GM12878 (cell line): ENCODE measurements around the gene RAD51AP1. TPM values are rescaled to one million over a fixed set of nuclear protein-coding genes. Genes with fewer than 3 reads are reported as not detected.
A peak's percentile ranks its signal among the peaks of the same experiment; 100 is the strongest.

Experiments
- ATAC-seq: fragments of 200-7000 bp; cut with Tn5 transposase; 3 replicates; pipeline ENCODE4 v1.9.1; 2020; ENCODE audit warnings: mild to moderate bottlenecking, moderate library complexity
- Bru-seq: library from RNA; stranded (reverse); fragments of 400-500 nt; gene quantifications from one replicate; lab custom pipeline; 2021; lab: Mats Ljungman, UMichigan
- BruChase-seq, 2 experiments: library from RNA; stranded (reverse); fragments of 400-500 nt; gene quantifications; one replicate each; lab custom pipeline; 2021; lab: Mats Ljungman, UMichigan
- BruUV-seq: library from RNA; stranded (reverse); fragments of 400-500 nt; replicated peaks from 2 replicates; lab custom pipeline; 2021; lab: Mats Ljungman, UMichigan
- CTCF ChIA-PET: fragments of 300-600 bp; sonication (Branson Sonifier 250); formaldehyde crosslinking; extraction: SDS; loops from one replicate; lab custom pipeline; 2021; ENCODE audit warnings: inconsistent platforms; lab: Yijun Ruan, JAX
- POLR2A ChIA-PET: fragments of 350-600 bp; formaldehyde crosslinking; extraction: SDS; loops from one replicate; lab custom pipeline; 2021; ENCODE audit warnings: inconsistent platforms; lab: Charles Lee
- RAD21 ChIA-PET: fragments of 300-600 bp; sonication (Branson Sonifier 250); formaldehyde crosslinking; loops from one replicate; lab custom pipeline; 2023; ENCODE audit warnings: antibody characterized with exemption; ENCODE audit not compliant: unreplicated experiment; lab: Charles Lee
- SMC1A ChIA-PET: fragments of 300-600 bp; sonication (Branson Sonifier 250); formaldehyde crosslinking; loops from one replicate; lab custom pipeline; 2023; ENCODE audit not compliant: unreplicated experiment, uncharacterized antibody; lab: Charles Lee
- DNase-seq: peaks from one replicate; pipeline ENCODE4 v3.0.0-alpha.2; 2011; ENCODE audit warnings: low read depth, low spot score
- FAIRE-seq: peaks from 3 replicates; lab custom pipeline; 2011; peaks lifted over from hg19 to GRCh38; lab: Jason Lieb, UNC
- H2AFZ ChIP-seq: 2 replicates; pipeline ENCODE4 v1.6.0; 2011; ENCODE audit warnings: low read depth, low read length, control low read depth; ENCODE audit not compliant: control insufficient read depth
- H3K27ac ChIP-seq: 2 replicates; pipeline ENCODE4 v1.5.1; 2011; ENCODE audit warnings: control low read depth; ENCODE audit not compliant: control insufficient read depth, insufficient read depth
- H3K27me3 ChIP-seq, 2 experiments: replicated peaks in 1 of 2; 2 replicates each; pipeline versions ENCODE4 v1.6.0 to v1.6.1; 2011; ENCODE audit warnings: low read length in 1 of 2; ENCODE audit not compliant: control insufficient read depth in 2 of 2, insufficient read depth in 2 of 2
- H3K36me3 ChIP-seq, 2 experiments: 2 replicates each; pipeline ENCODE4 v1.5.1; 2011; ENCODE audit warnings: low read length in 1 of 2; ENCODE audit not compliant: control insufficient read depth in 2 of 2, insufficient read depth in 2 of 2
- H3K4me1 ChIP-seq: 2 replicates; pipeline ENCODE4 v1.6.1; 2011; ENCODE audit warnings: mild to moderate bottlenecking, low read length, moderate library complexity, mixed read lengths; ENCODE audit not compliant: control insufficient read depth, insufficient read depth
- H3K4me2 ChIP-seq: 2 replicates; pipeline ENCODE4 v1.6.0; 2011; ENCODE audit warnings: control low read depth; ENCODE audit not compliant: control insufficient read depth, insufficient read depth
- H3K4me3 ChIP-seq: fragments of 200-600 bp; sonication (generic); 2 replicates; pipeline ENCODE4 v1.5.1; 2016
- H3K79me2 ChIP-seq: 2 replicates; pipeline ENCODE4 v1.6.0; 2011; ENCODE audit warnings: low read length; ENCODE audit not compliant: control insufficient read depth, insufficient read depth
- H3K9ac ChIP-seq: 2 replicates; pipeline ENCODE4 v1.8.0; 2011; ENCODE audit warnings: low read length, control low read depth, mixed read lengths; ENCODE audit not compliant: control insufficient read depth, insufficient read depth
- H3K9me3 ChIP-seq: replicated peaks from 3 replicates; pipeline ENCODE4 v1.5.1; 2011; ENCODE audit warnings: mild to moderate bottlenecking, low read length; ENCODE audit not compliant: control insufficient read depth, insufficient read depth
- H4K20me1 ChIP-seq: 2 replicates; pipeline ENCODE4 v1.6.0; 2011; ENCODE audit not compliant: control insufficient read depth, insufficient read depth
- BHLHE40 ChIP-seq, 2 experiments: fragments of 450-650 bp in 1 of 2; IDR thresholded peaks; 2 replicates each; pipeline ENCODE4 v1.6.1; 2011 to 2017; ENCODE audit warnings: low read depth in 2 of 2, borderline replicate concordance in 1 of 2, improper control_type of control experiment in 1 of 2, low read length in 1 of 2, mild to moderate bottlenecking in 1 of 2
- HDGF ChIP-seq: fragments of 450-650 bp; IDR thresholded peaks from 2 replicates; pipeline ENCODE4 v1.6.1; 2016; ENCODE audit warnings: antibody characterized with exemption
- IRF4 ChIP-seq: IDR thresholded peaks from 2 replicates; pipeline ENCODE4 v1.6.1; 2011; ENCODE audit warnings: low read depth, low read length
- KDM1A ChIP-seq: fragments of 200-600 bp; sonication (generic); IDR thresholded peaks from 2 replicates; pipeline ENCODE4 v1.6.1; 2016; ENCODE audit warnings: borderline replicate concordance
- MEF2A ChIP-seq: IDR thresholded peaks from 2 replicates; pipeline ENCODE4 v1.6.1; 2011; ENCODE audit warnings: low read depth, mild to moderate bottlenecking, low read length, moderate library complexity; ENCODE audit not compliant: insufficient read depth
- MEF2B ChIP-seq: fragments of 450-650 bp; IDR thresholded peaks from 2 replicates; pipeline ENCODE4 v1.6.1; 2018; ENCODE audit warnings: mild to moderate bottlenecking, moderate library complexity; ENCODE audit not compliant: partially characterized antibody, poor library complexity, severe bottlenecking
- MLLT1 ChIP-seq: fragments of 450-650 bp; IDR thresholded peaks from 2 replicates; pipeline ENCODE4 v1.6.1; 2016; ENCODE audit warnings: mild to moderate bottlenecking
- RAD21 ChIP-seq: IDR thresholded peaks from 2 replicates; pipeline ENCODE4 v1.6.1; 2011; ENCODE audit warnings: mild to moderate bottlenecking, low read depth, low read length, moderate library complexity; ENCODE audit not compliant: insufficient read depth
- RB1 ChIP-seq: fragments of 450-650 bp; formaldehyde crosslinking; IDR thresholded peaks from 2 replicates; pipeline ENCODE4 v1.6.1; 2017; ENCODE audit warnings: mild to moderate bottlenecking, borderline replicate concordance
- SIN3A ChIP-seq: IDR thresholded peaks from 2 replicates; pipeline ENCODE4 v1.6.1; 2012; ENCODE audit warnings: low read depth, low read length, improper control_type of control experiment
- SMAD1 ChIP-seq: fragments of 450-650 bp; IDR thresholded peaks from 2 replicates; pipeline ENCODE4 v1.6.1; 2018; ENCODE audit warnings: mild to moderate bottlenecking, low read depth; ENCODE audit not compliant: partially characterized antibody
- SPI1 ChIP-seq: IDR thresholded peaks from 2 replicates; pipeline ENCODE4 v1.6.1; 2011; ENCODE audit warnings: low read depth, mild to moderate bottlenecking, low read length, moderate library complexity, borderline replicate concordance; ENCODE audit not compliant: insufficient read depth
- WRNIP1 ChIP-seq: IDR thresholded peaks from 2 replicates; pipeline ENCODE4 v1.6.1; 2011; ENCODE audit warnings: low read depth, low read length, improper control_type of control experiment, borderline replicate concordance
- ZZZ3 ChIP-seq: IDR thresholded peaks from 2 replicates; pipeline ENCODE4 v1.6.1; 2011; ENCODE audit warnings: low read depth; ENCODE audit not compliant: control insufficient read depth, insufficient read length
- whole genome bisulfite sequencing: methylation state at CpG from one replicate; pipeline ENCODE4 v1.1.6; 2016; ENCODE audit warnings: low lambda C conversion rate; ENCODE audit not compliant: insufficient replicate concordance, insufficient coverage; ENCODE audit errors: missing lambda C conversion rate; 5-methylcytosine and 5-hydroxymethylcytosine counted together
- in situ Hi-C: fragments of 300-500 bp; cut with MboI; formaldehyde crosslinking; loops from 9 replicates; pipeline ENCODE4 v1.14.3; 2018; ENCODE audit warnings: mixed read lengths
- intact Hi-C: fragments of 100-400 bp; cut with micrococcal nuclease; formaldehyde crosslinking; loops from one replicate; pipeline ENCODE4 v1.14.2; 2022; ENCODE audit not compliant: unreplicated experiment
- long read RNA-seq, 2 experiments: library from polyadenylated mRNA; unstranded; transcript quantifications; one replicate each; pipeline ENCODE4 v2.0.0, GENCODE V29; 2019 to 2020
- polyA minus RNA-seq, 3 experiments: library from RNA; depleted of rRNA, polyadenylated mRNA; stranded (reverse); fragments of >200 nt; gene quantifications; 2 replicates each; pipeline ENCODE4 v1.2.3, GENCODE V29; 2011
- polyA plus RNA-seq, 11 experiments: library from polyadenylated mRNA; depleted of rRNA in 4 of 11; unstranded in 6 of 11; stranded (reverse) in 5 of 11; fragments of >200 nt; fragmentation: Nextera tagmentation in 4 of 11; fragmentation: Illumina TruSeq in 1 of 11; extraction: Ambion mirVana in 4 of 11; extraction: Trizol in 1 of 11; gene quantifications; 1 replicate in 1 of 11; 2 replicates in 10 of 11; pipeline versions ENCODE4 v1.2.1 to v1.2.3, GENCODE V29; 2011 to 2016; ENCODE audit warnings: inconsistent platforms in 2 of 11, missing spikeins in 2 of 11, low read depth in 1 of 11
- total RNA-seq, 4 experiments: library from RNA; depleted of rRNA in 3 of 4; stranded (reverse); fragments of >200 nt in 3 of 4; fragmentation: Illumina TruSeq in 1 of 4; extraction: Trizol in 1 of 4; gene quantifications; 2 replicates each; pipeline versions ENCODE4 v1.2.1 to v1.2.3, GENCODE V29; 2013 to 2021

Gene RAD51AP1, protein sequence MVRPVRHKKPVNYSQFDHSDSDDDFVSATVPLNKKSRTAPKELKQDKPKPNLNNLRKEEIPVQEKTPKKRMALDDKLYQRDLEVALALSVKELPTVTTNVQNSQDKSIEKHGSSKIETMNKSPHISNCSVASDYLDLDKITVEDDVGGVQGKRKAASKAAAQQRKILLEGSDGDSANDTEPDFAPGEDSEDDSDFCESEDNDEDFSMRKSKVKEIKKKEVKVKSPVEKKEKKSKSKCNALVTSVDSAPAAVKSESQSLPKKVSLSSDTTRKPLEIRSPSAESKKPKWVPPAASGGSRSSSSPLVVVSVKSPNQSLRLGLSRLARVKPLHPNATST
- 72.7 and 82.0 TPM in 2 replicates for total RNA-seq (2013; cell fraction: nucleolus; rRNA removed)
- total RNA-seq (2014; rRNA removed), result 22.3 and 32.6 TPM in 2 replicates
- 44.9 and 48.7 TPM in 2 replicates for total RNA-seq (2014; rRNA removed; fragmentation: Illumina TruSeq; extraction: Trizol)
- 29.7 and 31.9 TPM in 2 replicates for total RNA-seq (2021)
- 14.9 TPM for polyA plus RNA-seq (2011; ENCODE audit: low read depth)
- 47.5 and 87.5 TPM in 2 replicates for polyA plus RNA-seq (2011; rRNA removed)
- polyA plus RNA-seq (2011; cell fraction: cytosol; rRNA removed), result 10.4 and 12.7 TPM in 2 replicates
- 33.5 and 36.6 TPM in 2 replicates for polyA plus RNA-seq (2011; cell fraction: nucleus; rRNA removed)
- 17.7 and 20.3 TPM in 2 replicates for polyA plus RNA-seq (2012)
- 56.7 and 69.4 TPM in 2 replicates for polyA plus RNA-seq (2014; fragmentation: Illumina TruSeq; extraction: Trizol)
- polyA plus RNA-seq (2014; fragmentation: Nextera tagmentation; extraction: Ambion mirVana), result 10 to 100 TPM; 71.4 to 86.0 TPM
- 24.8 and 29.6 TPM in 2 replicates for polyA plus RNA-seq (2014; rRNA removed)
- polyA plus RNA-seq (2016; fragmentation: Nextera tagmentation; extraction: Ambion mirVana), result 10 to 100 TPM; 53.0 to 60.0 TPM
- 7.5 and 9.4 TPM in 2 replicates for polyA minus RNA-seq (2011; rRNA and poly(A)+ RNA removed)
- polyA minus RNA-seq (2011; cell fraction: cytosol; rRNA and poly(A)+ RNA removed), result 6.0 and 6.2 TPM in 2 replicates
- polyA minus RNA-seq (2011; cell fraction: nucleus; rRNA and poly(A)+ RNA removed), result 15.2 and 17.3 TPM in 2 replicates
- Bru-seq, nascent RNA, result percentile 81 among the genes with signal in this experiment
- percentile 79 among the genes with signal in this experiment for BruChase-seq, experiment 1, labeled RNA remaining after a 6-hour chase
- percentile 86 among the genes with signal in this experiment for BruChase-seq, experiment 2, labeled RNA remaining after a 2-hour chase
- long read RNA-seq, experiment 1, transcript RAD51AP1-202 (9 exons, 2,113 nt), result major isoform, 19 of 46 reads
- long read RNA-seq, experiment 1, transcript RAD51AP1-201 (10 exons, 2,163 nt), result minor isoform, 6 of 46 reads
- long read RNA-seq, experiment 1, partial matches to known transcripts, result 6 of 46 reads
- long read RNA-seq, experiment 1, other reads (novel, unspliced or antisense), result 13 of 46 reads
- long read RNA-seq, experiment 2, transcript RAD51AP1-202 (9 exons, 2,113 nt), result major isoform, 30 of 93 reads
- long read RNA-seq, experiment 2, partial matches to known transcripts, result 33 of 93 reads
- long read RNA-seq, experiment 2, other reads (novel, unspliced or antisense), result 25 of 93 reads

DNA sequence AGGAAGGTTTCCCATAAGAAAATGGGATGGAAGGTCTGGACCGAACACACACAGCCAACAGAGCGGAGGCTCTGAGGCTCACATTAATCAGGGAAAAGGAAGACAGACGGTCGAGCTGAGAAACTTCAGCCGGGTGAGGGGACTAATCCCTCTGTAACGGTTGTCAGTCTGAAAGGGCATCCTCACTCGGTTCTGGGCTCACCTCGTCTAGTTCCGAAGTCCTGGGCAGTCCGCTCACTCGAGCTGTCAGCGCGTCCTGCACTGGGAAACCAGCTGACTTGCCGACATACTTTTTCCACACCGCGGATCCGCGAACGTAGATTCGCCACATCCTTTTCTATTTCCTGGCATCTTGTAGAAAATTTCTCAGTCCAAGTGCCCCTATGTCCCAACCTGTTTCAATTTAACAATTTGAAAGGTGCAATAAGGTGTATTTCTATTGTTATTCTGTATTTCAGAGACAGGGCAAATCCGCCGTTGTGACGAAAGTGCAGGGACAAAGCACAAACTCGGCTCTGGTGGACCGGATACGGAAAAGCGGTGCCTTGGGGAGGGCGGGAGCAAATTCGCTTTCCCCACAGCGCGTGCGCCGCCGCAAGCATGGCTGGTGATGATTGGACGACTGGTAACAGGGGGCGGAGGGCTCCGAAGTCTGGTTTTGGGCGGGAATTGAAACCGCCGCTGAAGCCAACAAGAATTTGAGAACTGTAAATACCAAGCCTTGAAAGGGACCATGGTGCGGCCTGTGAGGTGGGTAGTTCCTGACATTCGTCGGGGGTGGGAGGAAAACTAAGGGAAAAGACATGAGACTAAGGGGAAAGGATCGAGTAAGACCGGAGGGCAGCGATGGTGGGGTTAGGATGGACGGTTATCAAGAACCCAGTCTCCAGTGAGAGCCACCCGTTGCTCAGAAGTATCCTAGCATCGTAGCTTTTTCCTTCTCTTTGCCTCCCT lies at the start of gene RAD51AP1:
TSS of gene RAD51AP1 (plus strand) at position 684 of the 954 bp plus-strand sequence. CDS start at position 734, 50 bp downstream.
- ChIA-PET CTCF (interaction anchor here (0.6 to 1.0 kb wide), 3 partner anchors 118 to 374 kb away, joined by 3 to 4 read pairs (median 3); no protein-coding TSS in a partner anchor), SMC1A (interaction anchor here (1.0 to 1.3 kb wide), 4 partner anchors 11 to 220 kb away, joined by 3 to 5 read pairs (median 4); no protein-coding TSS in a partner anchor), POLR2A (interaction anchor here (0.5 kb wide), 1 partner anchor 428 kb away, joined by 3 read pairs; no protein-coding TSS in a partner anchor), RAD21 (no interaction called here)
- Histone ChIP-seq H4K20me1 (no peaks in the 10 kb centered on the region), H3K4me3 (peak within 1 kb of the TSS; percentile 90), H3K4me2 (peak within 1 kb of the TSS; percentile 95), H3K27me3 (no peaks in the 10 kb centered on the region), H3K9ac (peak within 1 kb of the TSS; percentile 91), H2AFZ (peak within 1 kb of the TSS; percentile 94), H3K4me1 (peaks cover 15% of the 10 kb centered on the region), H3K79me2 (peaks cover 47% of the 10 kb centered on the region), H3K9me3 (no peaks in the 10 kb centered on the region), H3K27ac (peak within 1 kb of the TSS; percentile 99), H3K36me3 (peaks cover 0 to 7% of the 10 kb centered on the region in 2 experiments; a peak in 1 of 4 replicates)
- in situ Hi-C loops (no loop called here), intact Hi-C loops (loop anchor here (5.0 kb wide), 1 partner anchor 216 kb away; the partner anchor contains the start of gene TIGAR)
- peak; percentile 84 for FAIRE-seq
- BruUV-seq, result no TSS peak
- 1% methylated on average over 49 of the region's 49 CpGs for WGBS
- peak; percentile 92 for DNase-seq
- peak; percentile 97 for ATAC-seq
- TF ChIP-seq MLLT1, result peak; percentile 94
- 0 out of 2 replicates have a peak, but pooled peaks have one; percentile 65 for TF ChIP-seq RB1
- TF ChIP-seq MEF2A, result no peak
- peak; percentile 99 for TF ChIP-seq SIN3A
- peak; percentile 42; a peak in 1 of 4 replicates for TF ChIP-seq BHLHE40 (IDR thresholded peaks at IDR 0.05; ENCODE audit: borderline replicate concordance in 1 of 2, low read depth in 2 of 2, low read length in 1 of 2)
- peak; percentile 79 for TF ChIP-seq HDGF
- TF ChIP-seq ZZZ3, result no peak
- TF ChIP-seq MEF2B, result peak; percentile 61
- no peak for TF ChIP-seq KDM1A
- no peak for TF ChIP-seq WRNIP1
- no peak for TF ChIP-seq RAD21
- TF ChIP-seq IRF4, result 0 out of 2 replicates have a peak, but pooled peaks have one; percentile 8
- no peak for TF ChIP-seq SPI1
- TF ChIP-seq SMAD1, result peak; percentile 55
